ENCODE data around the gene BRICD5.

- TF ChIP-seq CTCF (IDR thresholded peaks at IDR 0.05; ENCODE audit: borderline replicate concordance, extremely low read depth, low read length, poor library complexity, severe bottlenecking) (no peak), EZH2 (IDR thresholded peaks at IDR 0.05; ENCODE audit: borderline replicate concordance, low read depth, low read length, severe bottlenecking) (no peak)
Observed at GRCh38 chr16:2163211-2163881, 47.3 kb downstream of the BRICD5 start.
